Measurements from ENCODE around the gene RXFP4. TPM values are rescaled to one million over a fixed set of nuclear protein-coding genes. Genes with fewer than 3 reads are reported as not detected.

Gene RXFP4
- total RNA-seq, 1 experiment from 2014 or later: not detected

DNA sequence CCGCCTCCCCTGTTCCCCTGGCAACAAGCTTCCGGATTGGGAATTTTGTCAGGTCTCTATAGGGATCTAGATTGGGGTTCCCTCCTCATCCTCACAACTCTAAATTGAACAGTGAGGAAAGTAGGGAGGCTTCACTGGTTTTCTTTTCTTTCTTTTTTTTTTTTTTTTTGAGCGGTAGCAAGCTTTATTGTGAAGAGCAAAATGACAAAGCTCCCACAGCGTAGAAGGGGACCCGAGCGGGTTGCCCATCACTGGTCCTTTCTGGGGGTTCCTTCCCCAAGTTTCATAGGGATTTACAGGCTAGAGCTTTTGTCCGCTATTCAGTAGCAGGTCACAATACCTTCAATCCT, 26.6 kb downstream of the RXFP4 start:
- no peak overlapping the region for H3K9ac ChIP-seq (ENCODE audit: extremely low read depth, insufficient read length, low read length)
- no peak overlapping the region for H2BK5ac ChIP-seq (ENCODE audit: insufficient read length, low read length)
- no peaks in the 10 kb centered on the region for H3K23me2 ChIP-seq (ENCODE audit: insufficient read length, low read depth, low read length, poor library complexity, severe bottlenecking)
- H2BK120ac ChIP-seq (ENCODE audit: low read depth, low read length, poor library complexity, severe bottlenecking): no peak overlapping the region
- peak overlapping the region; percentile 58 for H3K18ac ChIP-seq (ENCODE audit: insufficient read length, low read depth, low read length)
- no peak for DNase-seq
- H3K79me1 ChIP-seq (ENCODE audit: insufficient read depth, low read depth, low read length, poor library complexity, severe bottlenecking): peaks cover 3% of the 10 kb centered on the region
- H3K27ac ChIP-seq (ENCODE audit: insufficient read length, low read depth, low read length): no peak overlapping the region
- no peak overlapping the region for H4K5ac ChIP-seq (ENCODE audit: insufficient read length, low read depth, low read length)
- H2BK15ac ChIP-seq (ENCODE audit: low read depth, low read length): no peak overlapping the region
- no peak overlapping the region for H4K91ac ChIP-seq (ENCODE audit: insufficient read length, low read depth, low read length)
- no peak overlapping the region for H3K14ac ChIP-seq (ENCODE audit: insufficient read depth, low read length)
- WGBS (ENCODE audit: extremely low coverage, insufficient read length, low lambda C conversion rate): no CpG with 5 or more reads among the region's 7 CpGs
- Mint-ChIP-seq H3K9me3 (no peaks in the 10 kb centered on the region), H3K36me3 (ENCODE audit: insufficient read depth in 1 of 3, low read depth in 3 of 3) (peaks cover 30 to 74% (median 67%) of the 10 kb centered on the region in 3 experiments), H3K27ac (peak overlapping the region; percentile 68 to 90 (median 83); a peak in 6 of 7 replicates), H3K4me3 (no peak overlapping the region; a peak in 2 of 5 replicates), H3K4me1 (peaks cover 49 to 61% of the 10 kb centered on the region in 2 experiments), H3K27me3 (ENCODE audit: low read depth) (no peaks in the 10 kb centered on the region)
- no peaks in the 10 kb centered on the region for H3K9me3 ChIP-seq (ENCODE audit: control insufficient read depth, low read depth, low read length)
- H4K20me1 ChIP-seq (ENCODE audit: control insufficient read depth, insufficient read depth, insufficient read length): peaks cover 3% of the 10 kb centered on the region
- H3K4me2 ChIP-seq (ENCODE audit: insufficient read depth, insufficient read length, low read length): no peak overlapping the region
- H3K56ac ChIP-seq (ENCODE audit: insufficient read length, low read depth, low read length): no peak overlapping the region
- no peak overlapping the region for H4K8ac ChIP-seq (replicated peaks; ENCODE audit: insufficient read length, low read depth, low read length)
- peaks cover 18% of the 10 kb centered on the region for H3K4me1 ChIP-seq (ENCODE audit: insufficient read depth, low read length)
- no peaks in the 10 kb centered on the region for H3K27me3 ChIP-seq (ENCODE audit: insufficient read depth, low read length)
- H3K23ac ChIP-seq (ENCODE audit: insufficient read length, low read depth, low read length): no peak overlapping the region
- H3T11ph ChIP-seq (ENCODE audit: low read length): no peak overlapping the region
- TF ChIP-seq CTCF (conservative IDR thresholded peaks at IDR 0.05): no peak
- H2BK20ac ChIP-seq (ENCODE audit: low read depth, low read length, poor library complexity, severe bottlenecking): no peak overlapping the region
- H2AFZ ChIP-seq (ENCODE audit: low read length): no peak overlapping the region
- H3K4ac ChIP-seq (ENCODE audit: low read depth, low read length): no peak overlapping the region
- no peak overlapping the region for H2AK5ac ChIP-seq (ENCODE audit: insufficient read length, low read length)
- H3K79me2 ChIP-seq (ENCODE audit: insufficient read depth, low read length): peaks cover 13% of the 10 kb centered on the region
- no peak overlapping the region for H2BK12ac ChIP-seq (ENCODE audit: insufficient read length, low read depth, low read length)
